Adrenal gland (tissue), 5 donors: ENCODE data around the gene OR1N2.
"Not testable (repeated sequence)": the region's sequence is repeated elsewhere in the genome, so short reads cannot be mapped to it uniquely, and the experiment has no call there.

ENCODE experiments used
- POLR2A ChIP-seq, 2 donors: fragments of 450-650 bp; IDR thresholded peaks; one replicate each; pipeline ENCODE4 v1.6.1; 2017; ENCODE audit warnings: antibody characterized with exemption in 2 of 2, mild to moderate bottlenecking in 2 of 2, moderate library complexity in 1 of 2
- TF ChIP-seq, protein P1 (sequence below), 6 experiments: fragments of 450-650 bp in 4 of 6; fragments of 200-600 bp in 2 of 6; sonication (generic) in 1 of 6; IDR thresholded peaks; 1 replicate in 5 of 6; 2 replicates in 1 of 6; pipeline versions ENCODE4 v1.5.1 to v1.8.0; 2016 to 2021; ENCODE audit warnings: antibody characterized with exemption in 6 of 6, mild to moderate bottlenecking in 2 of 6, moderate library complexity in 1 of 6
- donor health status: DM: no; HTN: no; CAD: no.

DNA sequence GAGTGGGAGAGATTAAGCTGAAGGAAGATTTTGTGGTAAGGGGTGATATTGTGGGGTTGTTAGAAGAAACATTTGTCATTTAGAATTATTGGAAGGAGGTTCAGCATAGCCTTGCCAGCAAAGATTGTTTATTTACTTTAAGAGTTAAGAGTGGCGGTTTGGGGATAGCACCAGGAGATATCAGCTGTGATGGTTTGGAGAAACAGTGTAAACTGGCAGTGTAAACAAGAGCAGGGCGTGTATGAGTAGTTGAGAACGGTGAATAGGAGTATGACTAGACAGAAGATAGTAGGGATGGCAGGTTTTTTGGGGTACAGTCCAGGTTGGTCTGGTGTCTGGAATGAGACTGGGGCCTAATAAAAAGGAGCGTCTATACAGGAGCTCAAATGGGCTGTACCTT lies 21.8 kb upstream of the OR1N2 start:
- TF ChIP-seq, protein P1, sequence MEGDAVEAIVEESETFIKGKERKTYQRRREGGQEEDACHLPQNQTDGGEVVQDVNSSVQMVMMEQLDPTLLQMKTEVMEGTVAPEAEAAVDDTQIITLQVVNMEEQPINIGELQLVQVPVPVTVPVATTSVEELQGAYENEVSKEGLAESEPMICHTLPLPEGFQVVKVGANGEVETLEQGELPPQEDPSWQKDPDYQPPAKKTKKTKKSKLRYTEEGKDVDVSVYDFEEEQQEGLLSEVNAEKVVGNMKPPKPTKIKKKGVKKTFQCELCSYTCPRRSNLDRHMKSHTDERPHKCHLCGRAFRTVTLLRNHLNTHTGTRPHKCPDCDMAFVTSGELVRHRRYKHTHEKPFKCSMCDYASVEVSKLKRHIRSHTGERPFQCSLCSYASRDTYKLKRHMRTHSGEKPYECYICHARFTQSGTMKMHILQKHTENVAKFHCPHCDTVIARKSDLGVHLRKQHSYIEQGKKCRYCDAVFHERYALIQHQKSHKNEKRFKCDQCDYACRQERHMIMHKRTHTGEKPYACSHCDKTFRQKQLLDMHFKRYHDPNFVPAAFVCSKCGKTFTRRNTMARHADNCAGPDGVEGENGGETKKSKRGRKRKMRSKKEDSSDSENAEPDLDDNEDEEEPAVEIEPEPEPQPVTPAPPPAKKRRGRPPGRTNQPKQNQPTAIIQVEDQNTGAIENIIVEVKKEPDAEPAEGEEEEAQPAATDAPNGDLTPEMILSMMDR (IDR thresholded peaks at IDR 0.05) = not testable (repeated sequence)
- not testable (repeated sequence) for TF ChIP-seq POLR2A (IDR thresholded peaks at IDR 0.05)
